ENCODE data around the gene SDK2. TPM values are rescaled to one million over a fixed set of nuclear protein-coding genes. Genes with fewer than 3 reads are reported as not detected.

Gene SDK2
- total RNA-seq, 1 donor from 2014 or later = 12.3 TPM

- no peak for DNase-seq
- TF ChIP-seq CTCF (IDR thresholded peaks at IDR 0.05; ENCODE audit: partially characterized antibody, unreplicated experiment) = no peak
- Mint-ChIP-seq H3K9me3 (ENCODE audit: unreplicated experiment) (peaks cover 9% of the 10 kb centered on the region), H3K36me3 (ENCODE audit: unreplicated experiment) (peaks cover 9% of the 10 kb centered on the region), H3K4me3 (ENCODE audit: unreplicated experiment) (no peak overlapping the region), H3K27ac (ENCODE audit: unreplicated experiment) (no peak overlapping the region), H3K27me3 (ENCODE audit: unreplicated experiment) (peaks cover 8% of the 10 kb centered on the region), H3K4me1 (ENCODE audit: low read depth, unreplicated experiment) (peaks cover 2% of the 10 kb centered on the region)
Measured at GRCh38 chr17:73575470-73576221, 68.6 kb downstream of the SDK2 start.

GRCh38 chr17:73571511-73572130, 72.6 kb downstream of the SDK2 start:
- TF ChIP-seq CTCF (IDR thresholded peaks at IDR 0.05; ENCODE audit: partially characterized antibody, unreplicated experiment) = no peak
- H3K27me3 Mint-ChIP-seq (ENCODE audit: unreplicated experiment) = peaks cover 4% of the 10 kb centered on the region
- DNase-seq = no peak
- no peak overlapping the region for H3K27ac Mint-ChIP-seq (ENCODE audit: unreplicated experiment)
- peaks cover 9% of the 10 kb centered on the region for H3K4me1 Mint-ChIP-seq (ENCODE audit: low read depth, unreplicated experiment)
- H3K36me3 Mint-ChIP-seq (ENCODE audit: unreplicated experiment) = peaks cover 5% of the 10 kb centered on the region
- peaks cover 7% of the 10 kb centered on the region for H3K9me3 Mint-ChIP-seq (ENCODE audit: unreplicated experiment)
- no peak overlapping the region for H3K4me3 Mint-ChIP-seq (ENCODE audit: unreplicated experiment)

GRCh38 chr17:73569762-73570319, 74.4 kb downstream of the SDK2 start:
- Mint-ChIP-seq H3K4me1 (ENCODE audit: low read depth, unreplicated experiment) (peaks cover 7% of the 10 kb centered on the region), H3K27me3 (ENCODE audit: unreplicated experiment) (peaks cover 2% of the 10 kb centered on the region), H3K9me3 (ENCODE audit: unreplicated experiment) (peaks cover 7% of the 10 kb centered on the region), H3K27ac (ENCODE audit: unreplicated experiment) (no peak overlapping the region), H3K36me3 (ENCODE audit: unreplicated experiment) (no peaks in the 10 kb centered on the region), H3K4me3 (ENCODE audit: unreplicated experiment) (no peak overlapping the region)
- no peak for DNase-seq
- no peak for TF ChIP-seq CTCF (IDR thresholded peaks at IDR 0.05; ENCODE audit: partially characterized antibody, unreplicated experiment)

- no peaks in the 10 kb centered on the region for H3K36me3 Mint-ChIP-seq (ENCODE audit: unreplicated experiment)
- peaks cover 2% of the 10 kb centered on the region for H3K27me3 Mint-ChIP-seq (ENCODE audit: unreplicated experiment)
- no peak overlapping the region for H3K4me3 Mint-ChIP-seq (ENCODE audit: unreplicated experiment)
- H3K9me3 Mint-ChIP-seq (ENCODE audit: unreplicated experiment) = peaks cover 2% of the 10 kb centered on the region
- no peak for DNase-seq
- no peak for TF ChIP-seq CTCF (IDR thresholded peaks at IDR 0.05; ENCODE audit: partially characterized antibody, unreplicated experiment)
- peaks cover 7% of the 10 kb centered on the region for H3K4me1 Mint-ChIP-seq (ENCODE audit: low read depth, unreplicated experiment)
- H3K27ac Mint-ChIP-seq (ENCODE audit: unreplicated experiment) = no peak overlapping the region
Measured at GRCh38 chr17:73568934-73569333, 75.3 kb downstream of the SDK2 start.

Data from glutamatergic neuron (in vitro differentiated cells).